H54 (cell line): ENCODE results near the gene MYO1D.

ENCODE experiments used
- DNase-seq: peaks from one replicate; pipeline ENCODE4 v3.0.0; 2011; ENCODE audit warnings: low spot score, mixed read lengths; ENCODE audit not compliant: insufficient read length
- FAIRE-seq: peaks from 3 replicates; lab custom pipeline; 2011; peaks lifted over from hg19 to GRCh38; lab: Jason Lieb, UNC
- POLR2A ChIP-seq: IDR thresholded peaks from 2 replicates; pipeline ENCODE4 v1.6.1; 2011; ENCODE audit warnings: low read depth, mild to moderate bottlenecking, low read length

MYO1D gene

DNA sequence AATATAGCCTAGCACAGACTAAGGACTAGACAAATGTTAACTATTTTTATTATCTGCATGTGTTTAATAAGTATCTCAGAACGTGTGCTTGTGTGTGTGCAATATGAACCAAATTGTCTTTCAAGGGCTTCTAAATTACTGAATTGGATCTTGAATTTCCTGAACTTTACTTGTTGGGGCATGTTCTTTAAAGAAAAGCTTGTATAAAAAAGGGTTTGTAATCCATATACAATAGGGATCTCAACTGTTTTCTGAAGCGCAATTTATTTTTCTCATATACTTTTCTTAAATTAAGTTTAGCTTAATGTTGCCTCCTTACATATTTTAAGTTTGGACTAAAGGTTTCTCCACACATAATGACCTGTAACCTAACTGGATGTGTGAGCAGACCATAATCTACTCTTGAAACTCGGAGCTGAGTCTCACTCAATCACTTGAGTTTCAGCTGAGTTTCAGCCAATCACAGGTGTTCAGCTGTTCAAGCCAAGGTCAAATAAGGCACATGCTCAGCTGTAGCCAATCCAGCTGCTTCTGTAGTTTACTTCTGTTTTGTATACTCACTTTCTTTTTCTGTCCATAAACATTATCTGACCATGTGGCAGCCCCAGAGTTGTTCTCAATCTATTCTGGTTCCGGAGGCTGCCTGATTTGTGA is 317.8 kb downstream of the MYO1D start:
- TF ChIP-seq POLR2A, result no peak
- DNase-seq (no peak), FAIRE-seq (no peak)

DNA sequence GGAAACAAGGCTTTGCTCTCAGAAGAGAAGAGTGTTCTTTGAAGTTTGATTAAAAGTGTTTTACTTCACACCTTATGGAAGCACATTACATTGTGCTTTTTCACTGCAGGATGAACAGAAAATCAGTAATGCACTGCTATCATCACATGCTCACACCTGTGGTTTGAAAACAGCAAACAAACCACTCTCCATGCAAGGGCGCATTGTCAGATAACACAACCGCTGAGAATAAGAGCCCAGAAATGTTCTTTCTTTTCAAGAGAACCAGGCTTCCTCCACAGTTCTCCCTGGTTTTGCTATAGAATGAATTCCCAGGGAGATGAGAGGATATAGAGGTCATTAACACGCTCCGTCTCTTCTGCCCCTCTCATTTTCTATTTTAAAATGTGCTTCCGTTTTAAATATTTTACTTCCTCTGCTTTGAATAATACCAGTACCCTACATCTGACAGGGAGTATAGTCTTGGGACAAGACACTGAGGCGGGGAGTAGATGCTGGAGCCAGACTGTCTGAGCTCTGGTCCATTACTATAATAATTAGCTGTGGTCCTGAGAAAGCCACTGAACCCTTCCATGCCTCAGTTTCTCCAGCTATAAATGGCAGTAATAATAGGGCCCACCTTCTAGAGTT is 318.5 kb downstream of the MYO1D start:
- TF ChIP-seq POLR2A, result no peak
- FAIRE-seq, result no peak

DNA sequence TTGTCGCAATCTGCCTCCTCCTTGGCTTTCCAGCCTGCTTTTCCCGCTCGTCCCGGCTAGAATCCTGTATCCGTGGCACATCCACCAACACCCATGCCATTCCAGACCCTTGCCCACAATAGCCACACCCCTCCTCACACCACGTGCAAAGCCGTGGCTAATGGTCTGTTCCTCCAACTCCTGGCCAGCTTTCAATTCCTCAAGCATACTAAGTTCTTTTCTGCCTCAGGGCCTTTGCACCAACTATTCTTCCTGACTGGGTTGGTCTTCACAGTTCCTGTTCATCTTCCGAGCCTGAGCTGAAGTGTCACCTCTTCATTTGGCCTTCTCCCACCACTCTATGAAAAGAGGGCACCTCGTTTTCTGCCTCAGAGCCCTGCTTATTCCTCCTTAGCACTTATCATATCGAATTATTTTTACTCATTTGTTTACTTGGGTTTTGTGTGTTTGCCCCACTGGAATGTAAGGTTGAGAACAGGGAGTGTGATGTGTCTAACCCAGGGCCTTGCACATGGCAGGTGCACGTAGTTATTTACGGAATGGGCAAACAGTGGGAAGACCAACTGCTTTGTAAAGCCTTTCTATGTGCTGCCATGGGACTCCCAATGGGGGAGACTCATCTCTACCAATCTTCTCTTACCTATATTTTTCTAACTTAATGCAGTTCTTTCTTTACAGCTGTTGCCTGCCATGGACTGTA is 321.2 kb downstream of the MYO1D start:
- no peak for DNase-seq
- no peak for FAIRE-seq
- TF ChIP-seq POLR2A, result no peak

More for the DNA sequence above, 318.5 kb downstream of the MYO1D start:
- no peak for DNase-seq

DNA sequence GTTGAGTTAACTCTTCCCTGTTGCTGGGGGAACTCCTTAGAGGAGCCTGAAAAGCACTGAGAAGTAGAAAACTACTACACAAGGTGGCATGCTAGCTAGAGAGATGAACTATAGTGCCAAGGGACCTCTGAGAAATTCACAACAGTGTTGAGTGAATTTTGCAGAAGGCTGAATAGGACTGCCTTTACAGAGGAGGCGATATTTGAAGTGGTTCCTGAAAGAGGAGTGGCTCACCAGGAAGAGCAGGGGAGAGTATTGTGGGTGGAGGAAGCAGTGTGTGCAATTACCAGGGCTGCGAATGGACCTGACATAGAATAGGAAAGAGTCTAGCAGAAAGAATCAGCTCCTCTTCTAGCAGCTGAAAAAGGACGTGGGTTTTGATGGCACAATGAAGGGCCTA is 323.8 kb downstream of the MYO1D start:
- DNase-seq (no peak), FAIRE-seq (no peak)
- TF ChIP-seq POLR2A, result no peak

- FAIRE-seq (no peak), DNase-seq (no peak)
- TF ChIP-seq POLR2A, result no peak
These were observed 324.6 kb downstream of the MYO1D start for GRCh38 chr17:32552280-32552679.

GRCh38 chr17:32551186-32551955 is 325.6 kb downstream of the MYO1D start:
- DNase-seq (no peak), FAIRE-seq (no peak)
- TF ChIP-seq POLR2A, result no peak

DNA sequence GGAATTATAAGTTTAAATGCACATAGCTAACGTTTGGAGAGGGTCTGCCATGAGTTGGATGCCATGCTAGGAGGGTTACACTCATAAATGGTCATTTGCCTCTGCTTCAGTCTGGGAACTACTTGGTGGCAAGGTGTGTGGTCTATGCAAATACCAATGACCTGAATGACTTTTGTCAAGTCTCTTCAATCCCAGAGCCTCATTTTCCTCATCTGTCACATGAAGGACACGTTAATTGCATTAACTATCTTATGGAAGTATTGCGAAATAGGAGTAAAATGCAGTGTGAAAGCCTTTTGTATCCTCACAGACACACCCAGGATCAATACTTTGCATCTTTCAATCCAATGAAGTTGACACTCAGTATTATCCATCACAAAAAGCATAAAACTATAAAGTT is 327.4 kb downstream of the MYO1D start:
- FAIRE-seq, result no peak
- TF ChIP-seq POLR2A, result no peak
- no peak for DNase-seq

- no peak for DNase-seq
- no peak for TF ChIP-seq POLR2A
- no peak for FAIRE-seq
These were observed 330.9 kb downstream of the MYO1D start for GRCh38 chr17:32546031-32546444.

- no peak for TF ChIP-seq POLR2A
- DNase-seq (no peak), FAIRE-seq (no peak)
These were observed 334.7 kb downstream of the MYO1D start for GRCh38 chr17:32542186-32542585.

DNA sequence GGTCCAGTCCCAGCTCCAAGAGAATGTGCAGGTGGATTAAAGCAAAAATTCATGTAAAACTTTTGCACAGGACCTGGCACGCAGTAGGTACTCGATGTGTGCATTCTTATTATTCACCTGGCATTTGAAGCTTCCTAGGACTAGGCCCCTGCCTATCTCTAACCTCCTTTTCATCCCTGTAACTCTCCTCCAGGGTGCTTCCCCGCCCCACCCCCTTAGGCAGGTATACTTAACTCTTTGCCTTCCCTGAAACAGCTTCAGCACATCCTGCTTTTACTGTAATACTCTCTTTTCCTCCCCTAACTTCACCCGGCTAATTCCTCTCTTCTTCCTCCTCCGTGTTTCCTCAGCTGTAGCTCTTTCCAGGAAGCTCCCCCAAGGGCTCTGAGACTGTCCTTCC is 335.3 kb downstream of the MYO1D start:
- DNase-seq (no peak), FAIRE-seq (no peak)
- no peak for TF ChIP-seq POLR2A

DNA sequence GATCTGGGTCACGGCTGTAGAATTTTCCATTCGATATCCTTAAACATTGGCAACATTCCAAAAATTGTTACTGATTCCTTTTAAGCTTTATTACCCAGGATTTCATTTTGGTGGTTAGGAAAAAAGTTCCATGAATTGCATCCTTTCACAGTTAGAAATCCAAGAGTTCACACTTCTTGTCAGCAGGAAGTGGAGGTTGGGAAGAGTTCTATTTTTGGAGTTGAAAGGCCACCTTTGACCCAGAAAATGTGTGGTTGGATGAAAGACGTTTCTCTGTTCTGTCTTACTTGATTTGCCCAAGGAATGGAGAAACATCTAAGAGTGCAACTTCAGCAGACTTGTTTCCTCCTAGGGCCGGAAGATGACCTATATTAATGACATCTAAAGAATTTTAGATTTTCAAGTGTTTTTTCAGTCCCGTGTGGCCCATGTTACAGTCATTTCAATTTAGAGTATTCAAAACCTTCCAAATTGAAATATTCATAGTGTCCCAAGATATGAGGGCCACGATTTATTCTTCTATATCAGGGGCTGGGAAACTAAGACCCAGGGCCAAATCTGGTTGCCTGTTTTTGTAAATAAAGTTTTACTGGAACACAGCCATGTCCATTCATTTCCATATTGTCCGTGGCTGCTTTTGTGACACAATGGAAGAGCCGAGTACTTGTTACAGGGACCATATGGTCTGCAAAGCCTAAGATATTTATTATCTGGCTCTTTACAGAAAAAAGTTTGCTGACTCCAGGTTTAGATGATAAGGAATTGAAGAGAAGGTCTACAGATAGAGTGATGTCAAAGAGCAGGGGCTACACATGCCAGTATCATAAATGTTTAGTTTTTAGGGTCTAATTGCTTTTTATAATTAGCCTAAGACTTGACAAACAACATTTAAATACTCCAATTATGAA is 339.9 kb downstream of the MYO1D start:
- TF ChIP-seq POLR2A, result no peak
- DNase-seq, result no peak
- FAIRE-seq, result no peak

DNA sequence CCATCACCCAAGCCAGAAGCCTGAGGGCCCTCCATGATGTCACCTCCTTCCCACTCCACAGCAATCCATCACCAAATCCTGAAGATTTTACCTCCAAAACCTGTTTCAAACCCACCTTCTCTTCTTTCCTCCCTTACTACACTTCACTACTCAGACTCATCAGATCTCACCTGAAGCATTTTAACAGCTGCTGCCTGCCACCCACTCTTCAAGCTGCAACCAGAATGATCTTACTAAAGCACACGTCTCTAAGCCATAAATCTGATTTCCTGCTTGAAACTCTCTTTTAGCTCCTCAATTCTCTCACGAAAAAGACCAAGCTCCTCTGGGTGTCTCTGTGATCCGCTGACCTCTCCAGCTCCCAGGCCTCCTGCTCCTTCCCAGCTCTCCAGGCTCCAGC is 343.6 kb downstream of the MYO1D start:
- FAIRE-seq, result no peak
- no peak for DNase-seq
- TF ChIP-seq POLR2A, result no peak

- TF ChIP-seq POLR2A, result no peak
- DNase-seq, result no peak
- no peak for FAIRE-seq
These were observed 347.3 kb downstream of the MYO1D start for GRCh38 chr17:32529604-32530003.
